Measurements from ENCODE around the gene NF2.
"Not testable (repeated sequence)": the region's sequence is repeated elsewhere in the genome, so short reads cannot be mapped to it uniquely, and the experiment has no call there.

Gene NF2

DNA sequence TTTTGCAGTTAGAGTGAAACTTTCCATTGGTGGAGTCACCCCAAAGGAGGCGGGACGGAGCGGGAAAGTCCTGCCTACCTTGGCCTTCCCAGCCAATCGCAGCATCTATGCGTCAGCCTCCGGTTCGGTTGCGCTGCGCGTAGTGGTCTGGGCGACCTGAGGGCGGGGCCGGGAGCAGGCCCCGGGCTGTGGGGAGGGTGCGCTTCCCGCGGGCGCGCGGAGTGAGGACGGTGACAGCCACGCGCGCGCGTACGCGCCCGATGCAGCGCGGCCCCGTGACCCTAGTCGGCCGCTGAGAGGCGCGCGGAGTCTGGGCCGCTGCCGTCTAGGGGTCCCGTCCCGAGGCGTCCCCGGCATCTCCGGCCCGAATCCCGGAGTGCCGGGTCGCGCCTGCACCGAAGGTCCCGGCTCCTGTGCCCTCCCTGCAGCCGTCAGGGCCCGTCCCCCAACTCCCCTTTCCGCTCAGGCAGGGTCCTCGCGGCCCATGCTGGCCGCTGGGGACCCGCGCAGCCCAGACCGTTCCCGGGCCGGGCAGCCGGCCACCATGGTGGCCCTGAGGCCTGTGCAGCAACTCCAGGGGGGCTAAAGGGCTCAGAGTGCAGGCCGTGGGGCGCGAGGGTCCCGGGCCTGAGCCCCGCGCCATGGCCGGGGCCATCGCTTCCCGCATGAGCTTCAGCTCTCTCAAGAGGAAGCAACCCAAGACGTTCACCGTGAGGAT, at the start of gene NF2:
TSS of gene NF2 (plus strand) at position 276 of the 718 bp plus-strand sequence. CDS start at position 642, 366 bp downstream.
- H3K9me3 ChIP-seq (ENCODE audit: low read length): no peaks in the 10 kb centered on the region
- no peaks in the 10 kb centered on the region for H3K36me3 ChIP-seq (ENCODE audit: insufficient read depth, low read length)
- H3K4me3 ChIP-seq (ENCODE audit: low read length): peak within 1 kb of the TSS; percentile 64
- peak within 1 kb of the TSS; percentile 79 for H2AFZ ChIP-seq (ENCODE audit: low read depth, low read length)
- H3K27me3 ChIP-seq (ENCODE audit: insufficient read depth, low read length): no peaks in the 10 kb centered on the region
- peaks cover 4% of the 10 kb centered on the region for H3K4me1 ChIP-seq (ENCODE audit: insufficient read depth, low read length)

DNA sequence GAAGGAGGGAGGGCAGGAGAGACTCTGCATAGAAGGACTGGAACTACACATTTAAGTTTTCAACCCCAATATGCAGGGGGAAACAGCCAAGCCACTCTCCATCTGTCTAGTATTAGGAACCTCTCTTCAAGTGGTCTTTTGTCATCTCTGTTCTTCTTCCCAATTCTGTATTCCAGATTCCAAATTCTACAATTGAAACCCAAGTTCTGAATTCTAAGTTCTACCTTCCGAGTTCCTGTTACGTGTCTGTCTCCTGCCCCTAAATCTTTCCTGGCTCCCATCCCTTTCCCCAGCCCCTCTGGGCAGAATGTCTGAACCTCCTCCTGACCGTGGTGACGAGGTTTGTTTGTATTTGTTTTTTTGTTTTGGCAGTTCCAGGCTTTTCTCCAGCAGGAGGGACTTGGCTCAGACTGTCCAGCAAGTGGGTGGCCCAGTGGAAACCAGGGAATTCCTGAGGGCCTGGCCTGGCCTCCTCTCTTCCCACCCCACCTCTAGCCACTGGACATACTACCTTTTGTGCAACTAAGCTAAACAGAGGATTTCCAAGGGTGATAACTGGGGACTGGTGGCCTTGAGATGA, 48.3 kb upstream of the NF2 start:
- no peaks in the 10 kb centered on the region for H3K27me3 ChIP-seq (ENCODE audit: insufficient read depth, low read length)
- H3K4me3 ChIP-seq (ENCODE audit: low read length): no peak overlapping the region
- H3K9me3 ChIP-seq (ENCODE audit: low read length): no peaks in the 10 kb centered on the region
- peaks cover 3% of the 10 kb centered on the region for H3K4me1 ChIP-seq (ENCODE audit: insufficient read depth, low read length)
- no peak overlapping the region for H2AFZ ChIP-seq (ENCODE audit: low read depth, low read length)
- H3K36me3 ChIP-seq (ENCODE audit: insufficient read depth, low read length): peaks cover 46% of the 10 kb centered on the region

DNA sequence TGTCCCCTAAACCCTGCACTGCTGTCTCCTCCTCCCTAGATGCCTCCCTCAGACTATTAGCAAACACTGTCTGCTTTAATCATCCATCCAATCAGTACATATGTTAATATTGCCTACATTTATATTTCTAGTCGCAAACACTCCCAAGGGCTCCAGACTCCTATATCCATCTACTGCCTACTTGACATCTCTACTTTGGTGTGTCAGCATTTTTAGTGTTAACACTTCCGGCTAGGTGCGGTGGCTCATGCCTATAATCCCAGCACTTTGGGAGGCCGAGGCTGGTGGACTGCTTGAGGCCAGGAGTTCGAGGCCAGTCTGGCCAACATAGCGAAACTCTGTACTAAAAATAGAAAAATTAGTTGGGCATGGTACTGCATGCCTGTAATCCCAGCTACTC, 44.4 kb upstream of the NF2 start:
- peaks cover 68% of the 10 kb centered on the region for H3K36me3 ChIP-seq (ENCODE audit: insufficient read depth, low read length)
- H3K27me3 ChIP-seq (ENCODE audit: insufficient read depth, low read length): no peaks in the 10 kb centered on the region
- no peaks in the 10 kb centered on the region for H3K9me3 ChIP-seq (ENCODE audit: low read length)
- no peaks in the 10 kb centered on the region for H3K4me1 ChIP-seq (ENCODE audit: insufficient read depth, low read length)
- H3K4me3 ChIP-seq (ENCODE audit: low read length): no peak overlapping the region
- no peak overlapping the region for H2AFZ ChIP-seq (ENCODE audit: low read depth, low read length)

DNA sequence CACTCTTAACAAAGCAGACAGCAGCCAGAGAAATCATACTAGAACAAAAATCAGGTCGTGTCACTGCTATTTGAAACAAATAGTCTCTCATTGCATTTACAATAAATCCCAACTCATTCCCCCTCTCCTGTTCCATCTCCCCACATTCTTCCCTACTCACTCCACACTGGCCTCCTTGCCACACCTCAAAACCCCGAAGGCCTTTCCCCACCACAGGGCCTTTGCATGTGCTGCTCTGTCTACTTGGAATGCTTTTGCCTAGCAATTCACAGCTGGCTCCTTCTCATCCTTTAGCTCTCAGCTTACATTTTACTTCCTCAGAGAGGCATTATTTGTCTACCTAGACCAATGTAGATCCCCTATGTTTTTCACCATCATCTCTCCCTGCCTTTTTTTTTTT, 43.6 kb upstream of the NF2 start:
- no peaks in the 10 kb centered on the region for H3K27me3 ChIP-seq (ENCODE audit: insufficient read depth, low read length)
- H2AFZ ChIP-seq (ENCODE audit: low read depth, low read length): no peak overlapping the region
- H3K4me3 ChIP-seq (ENCODE audit: low read length): no peak overlapping the region
- no peaks in the 10 kb centered on the region for H3K4me1 ChIP-seq (ENCODE audit: insufficient read depth, low read length)
- H3K9me3 ChIP-seq (ENCODE audit: low read length): no peaks in the 10 kb centered on the region
- peaks cover 71% of the 10 kb centered on the region for H3K36me3 ChIP-seq (ENCODE audit: insufficient read depth, low read length)

DNA sequence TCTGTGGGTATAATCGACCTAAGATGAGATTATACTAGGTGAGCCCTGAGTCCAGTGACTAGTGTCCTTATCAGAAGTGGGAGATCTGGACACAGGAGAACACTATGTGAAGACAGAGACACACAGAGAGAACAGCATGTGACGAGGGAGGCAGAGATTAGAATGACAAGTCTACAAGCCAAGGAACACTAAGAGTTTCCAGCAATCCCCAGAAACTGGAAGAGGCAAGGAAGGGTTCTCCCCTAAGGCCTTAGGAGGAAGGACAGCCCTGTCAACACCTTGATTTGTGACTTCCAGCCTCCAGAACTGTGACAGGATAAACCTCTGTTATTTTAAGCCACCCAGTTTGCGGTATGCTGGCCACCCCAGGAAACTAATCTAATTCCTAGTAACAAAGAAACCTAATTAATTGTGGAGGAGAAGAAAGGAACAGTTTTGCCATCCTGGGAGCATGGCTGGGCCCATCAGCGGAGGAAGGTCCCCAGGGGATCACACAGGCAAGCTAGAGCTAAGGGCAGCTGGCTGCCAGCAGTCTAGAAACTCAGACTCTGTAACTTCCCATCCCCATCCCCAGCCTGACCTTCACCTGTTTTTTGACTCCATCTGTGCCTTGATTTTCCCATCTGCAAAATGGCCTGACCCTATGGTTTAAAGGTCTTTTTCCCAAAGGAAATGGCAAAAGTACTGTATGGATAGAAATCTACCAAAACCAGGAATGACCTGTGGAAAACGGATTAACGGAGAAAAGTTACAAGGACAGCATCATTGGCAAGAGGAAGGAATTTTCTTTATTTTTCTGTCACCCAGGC, 39.6 kb upstream of the NF2 start:
- H2AFZ ChIP-seq (ENCODE audit: low read depth, low read length): no peak overlapping the region
- H3K27me3 ChIP-seq (ENCODE audit: insufficient read depth, low read length): no peaks in the 10 kb centered on the region
- no peaks in the 10 kb centered on the region for H3K4me1 ChIP-seq (ENCODE audit: insufficient read depth, low read length)
- H3K36me3 ChIP-seq (ENCODE audit: insufficient read depth, low read length): peaks cover 73% of the 10 kb centered on the region
- no peak overlapping the region for H3K4me3 ChIP-seq (ENCODE audit: low read length)
- H3K9me3 ChIP-seq (ENCODE audit: low read length): no peaks in the 10 kb centered on the region

DNA sequence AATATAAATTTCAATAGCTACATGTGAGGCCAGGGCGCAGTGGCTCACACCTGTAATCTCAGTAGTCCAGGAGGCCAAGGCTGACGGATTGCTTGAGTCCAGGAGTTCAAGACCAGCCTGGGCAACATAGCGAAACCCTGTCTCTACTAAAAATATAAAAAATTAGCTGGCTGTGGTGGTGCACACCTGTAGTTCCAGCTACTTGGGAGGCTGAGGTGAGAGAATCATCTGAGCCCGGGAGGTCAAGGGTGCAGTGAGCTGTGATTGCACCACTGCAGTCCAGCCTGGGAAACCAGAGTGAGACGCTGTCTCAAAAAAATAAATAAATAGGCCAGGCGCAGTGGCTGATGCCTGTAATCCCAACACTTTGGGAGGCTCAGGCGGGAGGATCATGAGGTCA, 36.9 kb upstream of the NF2 start:
- H3K9me3 ChIP-seq (ENCODE audit: low read length); H3K4me1 ChIP-seq (ENCODE audit: insufficient read depth, low read length); H3K4me3 ChIP-seq (ENCODE audit: low read length); H3K27me3 ChIP-seq (ENCODE audit: insufficient read depth, low read length); H2AFZ ChIP-seq (ENCODE audit: low read depth, low read length): not testable (repeated sequence)
- H3K36me3 ChIP-seq (ENCODE audit: insufficient read depth, low read length): peaks cover 67% of the 10 kb centered on the region

DNA sequence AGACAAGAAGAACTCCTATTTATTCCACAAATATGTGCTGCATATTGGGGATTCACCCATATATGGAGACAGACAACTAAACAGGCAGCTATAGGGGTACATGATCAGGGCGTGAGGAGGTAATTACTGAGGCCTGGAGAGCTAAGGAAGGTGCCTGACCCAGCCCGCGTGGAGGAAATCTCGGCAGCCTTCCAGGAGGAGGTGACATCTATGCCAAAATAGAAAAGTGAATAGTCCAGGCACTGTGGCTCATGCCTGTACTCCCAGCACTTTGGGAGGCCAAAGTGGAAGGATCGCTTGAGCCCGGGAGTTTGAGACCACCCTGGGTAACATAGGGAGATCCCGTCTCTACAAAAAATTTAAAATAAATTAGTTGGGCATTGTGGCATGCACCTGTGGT, 36.1 kb upstream of the NF2 start:
- Histone ChIP-seq H3K36me3 (ENCODE audit: insufficient read depth, low read length) (peaks cover 59% of the 10 kb centered on the region), H3K4me1 (ENCODE audit: insufficient read depth, low read length) (no peaks in the 10 kb centered on the region), H2AFZ (ENCODE audit: low read depth, low read length) (no peak overlapping the region), H3K9me3 (ENCODE audit: low read length) (no peaks in the 10 kb centered on the region), H3K4me3 (ENCODE audit: low read length) (no peak overlapping the region), H3K27me3 (ENCODE audit: insufficient read depth, low read length) (no peaks in the 10 kb centered on the region)

DNA sequence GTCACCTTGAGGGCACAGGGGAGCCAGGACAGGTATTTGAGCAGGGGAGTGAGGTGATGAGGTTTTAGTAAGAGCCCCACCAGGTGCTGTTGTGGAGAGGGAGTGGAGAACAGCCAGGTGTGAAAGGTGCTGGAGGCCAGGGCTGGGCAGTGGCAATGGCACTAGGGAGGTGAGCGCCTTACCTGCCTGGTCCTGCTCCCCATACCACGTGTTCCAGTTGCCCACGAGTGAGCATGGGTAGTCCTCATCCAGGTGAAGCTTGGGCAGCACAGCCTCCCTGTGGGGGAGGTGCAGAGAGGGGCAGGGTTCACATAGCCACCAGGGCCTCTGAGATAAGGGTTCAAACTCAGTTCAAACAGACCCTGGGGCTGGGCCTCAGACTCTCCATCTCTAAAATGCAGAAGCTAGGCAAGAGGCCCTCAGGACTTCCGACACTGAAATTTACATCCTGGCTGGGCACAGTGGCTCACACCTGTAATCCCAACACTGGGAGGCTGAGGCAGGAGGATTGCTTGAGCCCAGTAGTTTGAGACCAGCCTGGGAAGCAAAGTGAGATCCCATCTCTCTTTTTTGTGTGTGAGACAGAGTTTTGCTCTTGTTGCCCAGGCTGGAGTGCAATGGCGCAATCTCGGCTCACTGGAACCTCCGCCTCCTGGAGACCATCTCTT, 34.3 kb upstream of the NF2 start:
- peaks cover 51% of the 10 kb centered on the region for H3K36me3 ChIP-seq (ENCODE audit: insufficient read depth, low read length)
- no peaks in the 10 kb centered on the region for H3K9me3 ChIP-seq (ENCODE audit: low read length)
- no peak overlapping the region for H2AFZ ChIP-seq (ENCODE audit: low read depth, low read length)
- H3K4me3 ChIP-seq (ENCODE audit: low read length): no peak overlapping the region
- H3K4me1 ChIP-seq (ENCODE audit: insufficient read depth, low read length): no peaks in the 10 kb centered on the region
- no peaks in the 10 kb centered on the region for H3K27me3 ChIP-seq (ENCODE audit: insufficient read depth, low read length)

DNA sequence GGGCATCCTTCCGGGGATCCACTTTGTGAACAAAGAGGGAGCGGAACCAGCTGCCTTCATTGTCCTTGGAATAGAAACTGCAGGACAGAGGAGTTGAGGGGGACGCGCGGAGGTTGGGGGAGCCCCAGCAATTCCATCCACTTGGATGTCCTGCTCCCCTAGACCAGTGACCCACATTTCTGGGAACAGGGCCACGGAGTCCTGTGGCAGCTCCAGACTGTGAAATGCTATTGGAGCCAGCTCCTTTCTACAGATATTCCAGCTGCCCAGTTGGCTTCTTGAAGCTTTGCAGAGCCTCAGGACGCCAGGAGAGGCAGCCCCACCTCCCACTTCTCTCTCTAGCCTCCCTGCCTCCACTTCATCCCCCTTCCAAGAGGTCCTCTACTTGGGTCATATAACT, 33.0 kb upstream of the NF2 start:
- Histone ChIP-seq H3K4me3 (ENCODE audit: low read length) (no peak overlapping the region), H3K4me1 (ENCODE audit: insufficient read depth, low read length) (no peaks in the 10 kb centered on the region), H3K36me3 (ENCODE audit: insufficient read depth, low read length) (peaks cover 39% of the 10 kb centered on the region), H3K9me3 (ENCODE audit: low read length) (no peaks in the 10 kb centered on the region), H2AFZ (ENCODE audit: low read depth, low read length) (no peak overlapping the region), H3K27me3 (ENCODE audit: insufficient read depth, low read length) (no peaks in the 10 kb centered on the region)

DNA sequence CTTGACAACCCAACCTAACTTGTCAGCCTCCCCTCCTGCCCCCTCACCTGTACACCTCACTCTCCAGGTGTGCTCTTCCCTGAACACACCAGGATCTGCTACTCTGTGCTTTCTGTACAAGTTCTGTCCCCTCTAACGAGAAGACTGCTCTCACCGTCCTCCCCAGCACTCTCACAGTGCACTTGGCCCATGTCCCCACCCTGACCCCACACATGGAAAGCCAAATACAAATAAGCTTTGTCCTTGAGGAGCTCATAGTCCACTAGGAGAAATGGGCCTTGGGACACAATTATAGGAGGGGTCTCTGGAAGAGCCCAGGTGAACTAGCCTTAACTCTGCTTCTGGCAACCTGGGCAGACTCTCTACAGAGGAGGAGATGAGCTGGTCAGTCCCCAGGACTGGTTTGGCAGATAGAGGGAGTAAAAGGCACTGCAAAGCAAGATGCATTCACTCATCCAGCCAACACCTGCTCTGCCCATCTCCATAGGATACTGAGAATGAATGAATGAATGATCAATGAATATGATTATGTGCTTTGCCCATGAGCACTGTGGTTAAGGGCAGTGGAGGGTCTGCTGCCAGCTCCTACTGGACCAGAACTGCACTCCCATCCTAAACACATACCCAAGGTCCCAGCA, 32.4 kb upstream of the NF2 start:
- Histone ChIP-seq H2AFZ (ENCODE audit: low read depth, low read length) (no peak overlapping the region), H3K36me3 (ENCODE audit: insufficient read depth, low read length) (peaks cover 35% of the 10 kb centered on the region), H3K4me3 (ENCODE audit: low read length) (no peak overlapping the region), H3K4me1 (ENCODE audit: insufficient read depth, low read length) (no peaks in the 10 kb centered on the region), H3K9me3 (ENCODE audit: low read length) (no peaks in the 10 kb centered on the region), H3K27me3 (ENCODE audit: insufficient read depth, low read length) (no peaks in the 10 kb centered on the region)

DNA sequence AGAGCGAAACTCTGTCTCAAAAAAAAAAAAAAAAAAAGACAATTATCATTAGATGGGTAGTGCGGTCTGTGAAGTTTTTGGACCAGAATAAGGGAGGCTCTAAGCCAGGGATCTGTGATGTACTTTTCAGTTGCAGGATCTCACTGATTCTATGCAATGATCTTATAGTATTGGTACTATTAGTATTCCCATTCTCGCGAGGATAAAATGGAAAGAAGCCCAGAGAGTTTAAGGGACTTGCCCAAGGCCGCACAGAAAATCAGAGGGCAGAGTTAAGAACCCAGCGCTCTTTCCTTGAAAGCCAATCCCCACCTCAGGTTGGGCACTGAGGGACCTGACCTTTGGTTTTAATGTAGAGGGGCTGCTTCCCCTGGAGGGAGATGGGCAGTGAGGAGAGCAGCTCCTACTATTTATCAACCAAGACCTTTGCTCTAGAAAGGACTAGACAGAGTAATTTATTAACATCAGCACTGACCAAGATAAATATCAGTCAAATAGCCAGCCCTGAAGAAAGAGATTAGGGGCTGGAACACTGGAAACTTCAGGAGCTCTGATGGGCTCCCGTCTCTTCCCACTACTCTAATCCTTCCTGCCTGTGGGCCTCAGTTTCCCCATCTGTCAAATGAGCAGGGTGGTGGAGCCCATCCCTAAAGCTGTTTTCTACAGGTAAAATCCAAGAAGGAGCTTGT, 28.5 kb upstream of the NF2 start:
- Histone ChIP-seq H2AFZ (ENCODE audit: low read depth, low read length) (no peak overlapping the region), H3K36me3 (ENCODE audit: insufficient read depth, low read length) (peaks cover 16% of the 10 kb centered on the region)

DNA sequence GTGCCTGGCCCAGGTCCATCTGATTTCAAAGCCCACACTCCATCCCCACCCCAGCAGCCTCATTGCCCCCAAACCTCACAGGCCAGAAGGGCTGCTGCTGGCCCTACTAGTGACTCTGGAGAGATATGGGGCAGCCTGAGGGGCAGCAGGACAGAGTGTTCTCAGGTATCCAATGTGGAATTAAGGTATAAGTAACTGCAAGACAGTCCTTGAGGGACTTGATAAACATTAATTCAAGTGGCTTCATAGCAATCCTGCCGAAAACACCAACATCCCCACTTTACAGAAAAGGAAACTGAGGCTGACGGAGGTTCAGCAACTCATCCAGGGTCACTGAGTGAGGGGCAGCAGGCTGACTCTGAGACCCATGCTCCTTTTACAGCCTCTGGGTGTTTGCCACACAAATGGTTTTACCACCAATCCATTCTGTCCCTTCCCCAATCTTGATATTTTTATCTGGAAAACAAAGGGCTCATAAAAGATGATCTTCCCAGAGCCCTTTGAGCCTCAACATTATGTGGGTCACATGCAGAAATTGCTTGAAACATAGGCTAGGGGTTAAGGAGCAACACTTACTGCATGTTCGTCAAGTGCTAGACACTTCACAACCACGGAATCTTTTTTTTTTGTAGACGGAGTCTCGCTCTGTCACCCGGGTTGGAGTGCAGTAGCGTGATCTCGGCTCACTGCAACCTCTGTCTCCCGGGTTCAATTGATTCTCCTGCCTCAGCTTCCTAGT, 24.8 kb upstream of the NF2 start:
- no peak overlapping the region for H3K4me3 ChIP-seq (ENCODE audit: low read length)
- no peaks in the 10 kb centered on the region for H3K9me3 ChIP-seq (ENCODE audit: low read length)
- no peaks in the 10 kb centered on the region for H3K27me3 ChIP-seq (ENCODE audit: insufficient read depth, low read length)
- H3K36me3 ChIP-seq (ENCODE audit: insufficient read depth, low read length): peaks cover 7% of the 10 kb centered on the region
- no peak overlapping the region for H2AFZ ChIP-seq (ENCODE audit: low read depth, low read length)
- peaks cover 12% of the 10 kb centered on the region for H3K4me1 ChIP-seq (ENCODE audit: insufficient read depth, low read length)

More for the DNA sequence above, 28.5 kb upstream of the NF2 start:
- H3K9me3 ChIP-seq (ENCODE audit: low read length): no peaks in the 10 kb centered on the region
- peaks cover under 1% of the 10 kb centered on the region for H3K4me1 ChIP-seq (ENCODE audit: insufficient read depth, low read length)
- no peaks in the 10 kb centered on the region for H3K27me3 ChIP-seq (ENCODE audit: insufficient read depth, low read length)
- H3K4me3 ChIP-seq (ENCODE audit: low read length): no peak overlapping the region
